ENCODE measurements around the gene ASB18. TPM values are rescaled to one million over a fixed set of nuclear protein-coding genes. Genes with fewer than 3 reads are reported as not detected.

The ASB18 gene
- total and polyA plus RNA-seq, 2 of the 8 experiments (the other 6 are each of a cell fraction or from before 2014, with no cell fraction given): not detected

DNA sequence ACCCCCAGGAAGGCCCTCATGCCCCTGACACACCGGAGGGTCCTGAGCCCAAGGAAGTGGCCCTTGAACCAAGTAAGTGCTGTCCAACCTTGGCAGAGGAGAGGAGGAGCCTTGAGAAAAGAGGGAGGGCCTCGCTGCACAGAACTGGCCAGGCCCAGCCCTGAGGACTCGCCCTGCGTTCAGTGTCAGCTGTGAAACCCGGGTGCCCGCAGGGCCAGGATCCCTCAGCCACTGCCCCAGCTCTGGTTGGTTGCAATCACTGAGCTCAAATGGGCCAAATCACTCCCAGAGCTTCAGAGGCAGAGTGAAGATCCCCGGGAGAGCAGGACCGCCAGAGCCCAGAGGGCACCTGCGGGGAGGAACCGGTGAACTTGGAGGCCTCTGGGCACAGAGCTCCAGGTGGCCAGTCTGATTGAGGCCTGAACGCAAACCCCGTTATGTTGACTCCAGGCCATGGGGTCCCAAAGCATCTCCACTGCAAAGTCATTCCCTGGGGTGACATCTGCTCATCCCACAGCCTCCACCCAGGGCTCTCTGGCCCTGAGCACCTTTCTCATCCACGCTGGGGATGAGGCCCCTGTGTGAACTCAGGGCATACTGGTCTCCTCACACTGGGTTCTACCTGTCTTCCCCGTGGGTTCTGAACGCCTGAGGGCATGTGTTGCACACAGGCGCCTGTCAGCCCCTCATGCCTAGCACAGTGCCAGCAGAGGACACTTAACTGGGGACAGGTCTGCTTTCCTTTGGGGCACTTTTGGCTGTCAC lies 107.9 kb downstream of the ASB18 start (continued):
- TF ChIP-seq, protein P1, sequence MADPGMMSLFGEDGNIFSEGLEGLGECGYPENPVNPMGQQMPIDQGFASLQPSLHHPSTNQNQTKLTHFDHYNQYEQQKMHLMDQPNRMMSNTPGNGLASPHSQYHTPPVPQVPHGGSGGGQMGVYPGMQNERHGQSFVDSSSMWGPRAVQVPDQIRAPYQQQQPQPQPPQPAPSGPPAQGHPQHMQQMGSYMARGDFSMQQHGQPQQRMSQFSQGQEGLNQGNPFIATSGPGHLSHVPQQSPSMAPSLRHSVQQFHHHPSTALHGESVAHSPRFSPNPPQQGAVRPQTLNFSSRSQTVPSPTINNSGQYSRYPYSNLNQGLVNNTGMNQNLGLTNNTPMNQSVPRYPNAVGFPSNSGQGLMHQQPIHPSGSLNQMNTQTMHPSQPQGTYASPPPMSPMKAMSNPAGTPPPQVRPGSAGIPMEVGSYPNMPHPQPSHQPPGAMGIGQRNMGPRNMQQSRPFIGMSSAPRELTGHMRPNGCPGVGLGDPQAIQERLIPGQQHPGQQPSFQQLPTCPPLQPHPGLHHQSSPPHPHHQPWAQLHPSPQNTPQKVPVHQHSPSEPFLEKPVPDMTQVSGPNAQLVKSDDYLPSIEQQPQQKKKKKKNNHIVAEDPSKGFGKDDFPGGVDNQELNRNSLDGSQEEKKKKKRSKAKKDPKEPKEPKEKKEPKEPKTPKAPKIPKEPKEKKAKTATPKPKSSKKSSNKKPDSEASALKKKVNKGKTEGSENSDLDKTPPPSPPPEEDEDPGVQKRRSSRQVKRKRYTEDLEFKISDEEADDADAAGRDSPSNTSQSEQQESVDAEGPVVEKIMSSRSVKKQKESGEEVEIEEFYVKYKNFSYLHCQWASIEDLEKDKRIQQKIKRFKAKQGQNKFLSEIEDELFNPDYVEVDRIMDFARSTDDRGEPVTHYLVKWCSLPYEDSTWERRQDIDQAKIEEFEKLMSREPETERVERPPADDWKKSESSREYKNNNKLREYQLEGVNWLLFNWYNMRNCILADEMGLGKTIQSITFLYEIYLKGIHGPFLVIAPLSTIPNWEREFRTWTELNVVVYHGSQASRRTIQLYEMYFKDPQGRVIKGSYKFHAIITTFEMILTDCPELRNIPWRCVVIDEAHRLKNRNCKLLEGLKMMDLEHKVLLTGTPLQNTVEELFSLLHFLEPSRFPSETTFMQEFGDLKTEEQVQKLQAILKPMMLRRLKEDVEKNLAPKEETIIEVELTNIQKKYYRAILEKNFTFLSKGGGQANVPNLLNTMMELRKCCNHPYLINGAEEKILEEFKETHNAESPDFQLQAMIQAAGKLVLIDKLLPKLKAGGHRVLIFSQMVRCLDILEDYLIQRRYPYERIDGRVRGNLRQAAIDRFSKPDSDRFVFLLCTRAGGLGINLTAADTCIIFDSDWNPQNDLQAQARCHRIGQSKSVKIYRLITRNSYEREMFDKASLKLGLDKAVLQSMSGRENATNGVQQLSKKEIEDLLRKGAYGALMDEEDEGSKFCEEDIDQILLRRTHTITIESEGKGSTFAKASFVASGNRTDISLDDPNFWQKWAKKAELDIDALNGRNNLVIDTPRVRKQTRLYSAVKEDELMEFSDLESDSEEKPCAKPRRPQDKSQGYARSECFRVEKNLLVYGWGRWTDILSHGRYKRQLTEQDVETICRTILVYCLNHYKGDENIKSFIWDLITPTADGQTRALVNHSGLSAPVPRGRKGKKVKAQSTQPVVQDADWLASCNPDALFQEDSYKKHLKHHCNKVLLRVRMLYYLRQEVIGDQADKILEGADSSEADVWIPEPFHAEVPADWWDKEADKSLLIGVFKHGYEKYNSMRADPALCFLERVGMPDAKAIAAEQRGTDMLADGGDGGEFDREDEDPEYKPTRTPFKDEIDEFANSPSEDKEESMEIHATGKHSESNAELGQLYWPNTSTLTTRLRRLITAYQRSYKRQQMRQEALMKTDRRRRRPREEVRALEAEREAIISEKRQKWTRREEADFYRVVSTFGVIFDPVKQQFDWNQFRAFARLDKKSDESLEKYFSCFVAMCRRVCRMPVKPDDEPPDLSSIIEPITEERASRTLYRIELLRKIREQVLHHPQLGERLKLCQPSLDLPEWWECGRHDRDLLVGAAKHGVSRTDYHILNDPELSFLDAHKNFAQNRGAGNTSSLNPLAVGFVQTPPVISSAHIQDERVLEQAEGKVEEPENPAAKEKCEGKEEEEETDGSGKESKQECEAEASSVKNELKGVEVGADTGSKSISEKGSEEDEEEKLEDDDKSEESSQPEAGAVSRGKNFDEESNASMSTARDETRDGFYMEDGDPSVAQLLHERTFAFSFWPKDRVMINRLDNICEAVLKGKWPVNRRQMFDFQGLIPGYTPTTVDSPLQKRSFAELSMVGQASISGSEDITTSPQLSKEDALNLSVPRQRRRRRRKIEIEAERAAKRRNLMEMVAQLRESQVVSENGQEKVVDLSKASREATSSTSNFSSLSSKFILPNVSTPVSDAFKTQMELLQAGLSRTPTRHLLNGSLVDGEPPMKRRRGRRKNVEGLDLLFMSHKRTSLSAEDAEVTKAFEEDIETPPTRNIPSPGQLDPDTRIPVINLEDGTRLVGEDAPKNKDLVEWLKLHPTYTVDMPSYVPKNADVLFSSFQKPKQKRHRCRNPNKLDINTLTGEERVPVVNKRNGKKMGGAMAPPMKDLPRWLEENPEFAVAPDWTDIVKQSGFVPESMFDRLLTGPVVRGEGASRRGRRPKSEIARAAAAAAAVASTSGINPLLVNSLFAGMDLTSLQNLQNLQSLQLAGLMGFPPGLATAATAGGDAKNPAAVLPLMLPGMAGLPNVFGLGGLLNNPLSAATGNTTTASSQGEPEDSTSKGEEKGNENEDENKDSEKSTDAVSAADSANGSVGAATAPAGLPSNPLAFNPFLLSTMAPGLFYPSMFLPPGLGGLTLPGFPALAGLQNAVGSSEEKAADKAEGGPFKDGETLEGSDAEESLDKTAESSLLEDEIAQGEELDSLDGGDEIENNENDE (IDR thresholded peaks at IDR 0.05; ENCODE audit: insufficient replicate concordance, low read length): no peak

Measured in H1 (cell line).